Endothelial cell of umbilical vein (primary cell): ENCODE measurements around the gene ZNRF3. TPM values are rescaled to one million over a fixed set of nuclear protein-coding genes. Genes with fewer than 3 reads are reported as not detected.

Experiments
- BruUV-seq: library from RNA; stranded (reverse); fragments of 400-500 nt; replicated peaks from 2 replicates; lab custom pipeline; 2021; lab: Mats Ljungman, UMichigan
- CTCF ChIA-PET: fragments of 300-600, 350-600 bp; sonication (Branson Sonifier 250); formaldehyde crosslinking; loops from one replicate; lab custom pipeline; 2021; ENCODE audit warnings: antibody characterized with exemption, inconsistent platforms; lab: Charles Lee
- POLR2A ChIA-PET: fragments of 300-600, 350-600 bp; sonication (Branson Sonifier 250); formaldehyde crosslinking; loops from one replicate; lab custom pipeline; 2021; ENCODE audit warnings: antibody characterized with exemption, inconsistent platforms; lab: Charles Lee
- DNase-seq: peaks from one replicate; pipeline ENCODE4 v3.0.0-alpha.2; 2011; ENCODE audit warnings: low read depth, low spot score
- FAIRE-seq: peaks from 2 replicates; lab custom pipeline; 2011; peaks lifted over from hg19 to GRCh38; lab: Jason Lieb, UNC
- H2AFZ ChIP-seq: 2 replicates; pipeline ENCODE4 v1.6.0; 2012; ENCODE audit warnings: low read depth, low read length, control low read depth, inconsistent platforms
- H3K27ac ChIP-seq: 2 replicates; pipeline ENCODE4 v1.5.1; 2011; ENCODE audit warnings: low read depth, mild to moderate bottlenecking, control low read depth, low read length, moderate library complexity; ENCODE audit not compliant: insufficient read depth
- H3K27me3 ChIP-seq, 2 experiments: 2 replicates each; pipeline versions ENCODE4 v1.6.0 to v1.6.1; 2011; ENCODE audit warnings: low read length in 2 of 2, mixed read lengths in 1 of 2; ENCODE audit not compliant: control insufficient read depth in 2 of 2, insufficient read depth in 2 of 2
- H3K36me3 ChIP-seq, 2 experiments: 2 replicates in 1 of 2; 3 replicates in 1 of 2; pipeline ENCODE4 v1.5.1; 2011; ENCODE audit warnings: low read length in 2 of 2, mild to moderate bottlenecking in 1 of 2, moderate library complexity in 1 of 2; ENCODE audit not compliant: control insufficient read depth in 2 of 2, insufficient read depth in 2 of 2; ENCODE audit errors: extremely low read depth in 1 of 2
- H3K4me1 ChIP-seq: 3 replicates; pipeline ENCODE4 v1.5.1; 2011; ENCODE audit warnings: mild to moderate bottlenecking, low read length; ENCODE audit not compliant: control insufficient read depth, insufficient read depth; ENCODE audit errors: extremely low read depth
- H3K4me2 ChIP-seq: 2 replicates; pipeline ENCODE4 v1.6.1; 2011; ENCODE audit warnings: low read length, control low read depth, mixed read lengths; ENCODE audit not compliant: insufficient read depth
- H3K4me3 ChIP-seq, 3 experiments: fragments of 200-600 bp in 1 of 3; sonication (generic), shearing (Covaris generic) in 1 of 3; replicated peaks in 1 of 3; 2 replicates each; pipeline ENCODE4 v1.5.1; 2011 to 2016; ENCODE audit warnings: control low read depth in 3 of 3, low read length in 3 of 3, mild to moderate bottlenecking in 2 of 3, inconsistent platforms in 1 of 3, low read depth in 1 of 3, moderate library complexity in 1 of 3; ENCODE audit not compliant: insufficient read depth in 1 of 3
- H3K79me2 ChIP-seq: 2 replicates; pipeline ENCODE4 v1.6.0; 2012; ENCODE audit warnings: low read length, inconsistent platforms; ENCODE audit not compliant: control insufficient read depth, insufficient read depth
- H3K9ac ChIP-seq: replicated peaks from 2 replicates; pipeline ENCODE3; 2011; ENCODE audit warnings: low read length, control low read depth; ENCODE audit not compliant: insufficient read depth; ENCODE audit errors: extremely low read depth
- H3K9me1 ChIP-seq: replicated peaks from 3 replicates; pipeline ENCODE4 v1.6.0; 2011; ENCODE audit warnings: mild to moderate bottlenecking, low read length; ENCODE audit not compliant: control insufficient read depth, insufficient read depth; ENCODE audit errors: extremely low read depth
- H3K9me3 ChIP-seq: replicated peaks from 2 replicates; pipeline ENCODE4 v1.5.1; 2012; ENCODE audit warnings: low read length, inconsistent platforms; ENCODE audit not compliant: control insufficient read depth, insufficient read depth
- H4K20me1 ChIP-seq: replicated peaks from 2 replicates; pipeline ENCODE3; 2011; ENCODE audit warnings: mild to moderate bottlenecking, low read length; ENCODE audit not compliant: control insufficient read depth, insufficient read depth; ENCODE audit errors: extremely low read depth
- CTCF ChIP-seq, 2 donors: IDR thresholded peaks; 1 replicate in 1 of 2; 2 replicates in 1 of 2; pipeline ENCODE4 v1.5.1; 2011; ENCODE audit warnings: low read length in 2 of 2, mild to moderate bottlenecking in 2 of 2, moderate library complexity in 2 of 2, control low read depth in 1 of 2, inconsistent platforms in 1 of 2, low read depth in 1 of 2; ENCODE audit not compliant: insufficient read depth in 1 of 2; ENCODE audit errors: extremely low read depth in 1 of 2
- EZH2 ChIP-seq: IDR thresholded peaks from 2 replicates; pipeline ENCODE4 v1.6.1; 2012; ENCODE audit warnings: borderline replicate concordance, low read depth, mild to moderate bottlenecking, moderate library complexity, low read length, inconsistent platforms; ENCODE audit not compliant: severe bottlenecking
- FOS ChIP-seq: IDR thresholded peaks from 2 replicates; pipeline ENCODE4 v1.6.1; 2011; ENCODE audit warnings: mild to moderate bottlenecking, low read length, moderate library complexity, borderline replicate concordance; ENCODE audit not compliant: insufficient read depth
- GATA2 ChIP-seq: IDR thresholded peaks from 2 replicates; pipeline ENCODE4 v1.7.0; 2011; ENCODE audit warnings: low read depth, mild to moderate bottlenecking, moderate library complexity, mixed read lengths, low read length; ENCODE audit not compliant: insufficient read length, insufficient read depth
- JUN ChIP-seq: IDR thresholded peaks from 2 replicates; pipeline ENCODE4 v1.6.1; 2011; ENCODE audit warnings: borderline replicate concordance, low read depth; ENCODE audit not compliant: insufficient read length, insufficient read depth
- MAX ChIP-seq: IDR thresholded peaks from 2 replicates; pipeline ENCODE4 v1.6.1; 2011; ENCODE audit not compliant: insufficient read depth, insufficient read length
- MYC ChIP-seq: IDR thresholded peaks from one replicate; pipeline ENCODE4 v1.6.1; 2011; ENCODE audit warnings: mild to moderate bottlenecking, low read depth, low read length
- POLR2A ChIP-seq: IDR thresholded peaks from 2 replicates; pipeline ENCODE4 v1.6.1; 2012; ENCODE audit warnings: low read depth, mild to moderate bottlenecking, control low read depth, low read length
- POLR2AphosphoS5 ChIP-seq: IDR thresholded peaks from 2 replicates; pipeline ENCODE4 v1.6.1; 2012; ENCODE audit warnings: low read depth, mild to moderate bottlenecking, control low read depth, low read length, moderate library complexity; ENCODE audit not compliant: insufficient read depth
- dilution Hi-C: fragments of 300-500 bp; cut with MboI; formaldehyde crosslinking; loops from one replicate; pipeline ENCODE4 v1.15.0; 2019; ENCODE audit warnings: low sequenced_read_pairs; ENCODE audit not compliant: extremely low pct_ligation_motif_present
- intact Hi-C: fragments of 100-400 bp; cut with micrococcal nuclease; formaldehyde crosslinking; loops from one replicate; pipeline ENCODE4 v1.10.0; 2022
- polyA plus RNA-seq, 4 experiments: library from polyadenylated mRNA; depleted of rRNA in 3 of 4; stranded (reverse) in 3 of 4; unstranded in 1 of 4; fragments of >200 nt; gene quantifications; 2 replicates each; pipeline versions ENCODE4 v1.2.1 to v1.2.3, GENCODE V29; 2011 to 2012; ENCODE audit warnings: missing spikeins in 1 of 4
- total RNA-seq: library from RNA; stranded (reverse); gene quantifications from 2 replicates; pipeline ENCODE4 v1.2.3, GENCODE V29; 2021

Gene ZNRF3
- total and polyA plus RNA-seq, 2 donors (not counting 3 experiments of a cell fraction or from before 2014, with no cell fraction given): 2.7 to 5.2 TPM

- no peaks in the 10 kb centered on the region for H3K36me3 ChIP-seq
- H2AFZ ChIP-seq: no peak overlapping the region
- no peaks in the 10 kb centered on the region for H3K9me1 ChIP-seq
- no peak overlapping the region for H3K4me3 ChIP-seq
- H3K9me3 ChIP-seq: no peaks in the 10 kb centered on the region
- intact Hi-C loops (no loop called here), dilution Hi-C loops (no loop called here)
- BruUV-seq: no TSS peak
- ChIA-PET CTCF (interaction anchor here (1.0 to 1.5 kb wide), 3 partner anchors 9 to 189 kb away, joined by 4 to 6 read pairs (median 4); no protein-coding TSS in a partner anchor), POLR2A (no interaction called here)
- TF ChIP-seq MAX: no peak
- no peak for TF ChIP-seq GATA2
- no peak for TF ChIP-seq MYC
- TF ChIP-seq POLR2A: no peak
- no peak for TF ChIP-seq JUN
- TF ChIP-seq POLR2AphosphoS5: no peak
- TF ChIP-seq EZH2: no peak
- TF ChIP-seq CTCF (IDR thresholded peaks at IDR 0.05; ENCODE audit: extremely low read depth in 1 of 2, insufficient read depth in 1 of 2, low read depth in 1 of 2, low read length in 2 of 2): no peak
- no peak for TF ChIP-seq FOS
- no peaks in the 10 kb centered on the region for H4K20me1 ChIP-seq
- H3K27ac ChIP-seq: no peak overlapping the region
- no peaks in the 10 kb centered on the region for H3K27me3 ChIP-seq
- H3K9ac ChIP-seq: no peak overlapping the region
- FAIRE-seq: no peak
- H3K4me1 ChIP-seq: no peaks in the 10 kb centered on the region
- DNase-seq: no peak
- no peak overlapping the region for H3K4me2 ChIP-seq
- H3K79me2 ChIP-seq: no peaks in the 10 kb centered on the region
These were observed 173.1 kb downstream of the ZNRF3 start for GRCh38 chr22:29056472-29056871.
